ENCODE results near the gene SLC39A13.

GRCh38 chr11:47426062-47426956 is 17.9 kb downstream of the SLC39A13 start, which contains the start of gene PSMC3:
- TF ChIP-seq CTCF (conservative IDR thresholded peaks at IDR 0.05; ENCODE audit: low read depth, low read length) (no peak), EZH2 (IDR thresholded peaks at IDR 0.05; ENCODE audit: low read length, unreplicated experiment) (no peak), EZH2phosphoT487 (IDR thresholded peaks at IDR 0.05; ENCODE audit: borderline replicate concordance, low read length) (no peak)
